K562 (cell line): ENCODE results near the gene DEDD2. TPM values are rescaled to one million over a fixed set of nuclear protein-coding genes. Genes with fewer than 3 reads are reported as not detected.

Experiments
- CEBPB ChIP-seq: fragments of 450-650 bp; IDR thresholded peaks from 2 replicates; pipeline ENCODE4 v1.6.1; 2016; ENCODE audit warnings: missing genetic modification characterization, missing compliant biosample characterization
- CTBP1 ChIP-seq: fragments of 450-650 bp; IDR thresholded peaks from 2 replicates; pipeline ENCODE4 v1.6.1; 2016; ENCODE audit warnings: borderline replicate concordance
- CTCFL ChIP-seq: IDR thresholded peaks from 2 replicates; pipeline ENCODE4 v1.6.1; 2011; ENCODE audit warnings: borderline replicate concordance, low read depth, mild to moderate bottlenecking, moderate library complexity, low read length; ENCODE audit not compliant: insufficient read depth, poor library complexity, severe bottlenecking
- ETS1 ChIP-seq: conservative IDR thresholded peaks from 2 replicates; pipeline ENCODE4 v1.6.1; 2011; ENCODE audit warnings: low read depth, mild to moderate bottlenecking, low read length; ENCODE audit not compliant: control insufficient read depth
- FOXO4 ChIP-seq: fragments of 450-650 bp; formaldehyde crosslinking; IDR thresholded peaks from 2 replicates; pipeline ENCODE4 v1.4.0; 2020; ENCODE audit warnings: mild to moderate bottlenecking, moderate library complexity
- FUS ChIP-seq: fragments of 200-400 bp; formaldehyde crosslinking; optimal IDR thresholded peaks from 2 replicates; pipeline ENCODE3; 2017; ENCODE audit warnings: low read depth, low read length
- IRF2 ChIP-seq: sonication (generic); formaldehyde crosslinking; IDR thresholded peaks from 2 replicates; pipeline ENCODE4 v1.8.1; 2022; ENCODE audit warnings: mild to moderate bottlenecking, missing genetic modification reagents
- POLR2G ChIP-seq: fragments of 200-400 bp; formaldehyde crosslinking; IDR thresholded peaks from 2 replicates; pipeline ENCODE4 v1.6.1; 2017; ENCODE audit warnings: low read depth, mild to moderate bottlenecking, antibody characterized with exemption, low read length, moderate library complexity
- RREB1 ChIP-seq: fragments of 250-450 bp; sonication (Bioruptor Pico); IDR thresholded peaks from 2 replicates; pipeline ENCODE4 v1.4.0; 2020
- SAFB2 ChIP-seq: fragments of 200-400 bp; formaldehyde crosslinking; IDR thresholded peaks from 2 replicates; pipeline ENCODE4 v1.6.1; 2018; ENCODE audit warnings: borderline replicate concordance, low read length, low read depth, moderate library complexity; ENCODE audit not compliant: severe bottlenecking
- TAF1 ChIP-seq: IDR thresholded peaks from 2 replicates; pipeline ENCODE4 v1.6.1; 2011; ENCODE audit warnings: mild to moderate bottlenecking, low read length, moderate library complexity; ENCODE audit not compliant: insufficient read depth, control insufficient read depth, severe bottlenecking; ENCODE audit errors: extremely low read depth
- TBL1XR1 ChIP-seq, 2 experiments: IDR thresholded peaks; 2 replicates each; pipeline ENCODE4 v1.6.1; 2012; ENCODE audit warnings: improper control_type of control experiment in 2 of 2, low read length in 2 of 2, mild to moderate bottlenecking in 1 of 2
- THRA ChIP-seq: fragments of 450-650 bp; IDR thresholded peaks from 2 replicates; pipeline ENCODE4 v1.6.1; 2017; ENCODE audit warnings: mild to moderate bottlenecking, moderate library complexity
- polyA plus RNA-seq, 8 experiments: library from polyadenylated mRNA; depleted of rRNA in 4 of 8; stranded (reverse) in 5 of 8; unstranded in 3 of 8; fragments of >200 nt; fragmentation: Nextera tagmentation in 2 of 8; fragmentation: Illumina TruSeq in 1 of 8; extraction: Ambion mirVana in 2 of 8; extraction: Trizol in 1 of 8; gene quantifications; 2 replicates each; pipeline versions ENCODE4 v1.2.1 to v1.2.3, GENCODE V29; 2011 to 2014; ENCODE audit warnings: inconsistent platforms in 1 of 8, missing spikeins in 1 of 8
- total RNA-seq, 7 experiments: library from RNA; depleted of rRNA in 6 of 7; stranded (reverse); fragments of >200 nt in 6 of 7; fragmentation: Illumina TruSeq in 2 of 7; extraction: Trizol in 2 of 7; gene quantifications; 2 replicates each; pipeline versions ENCODE4 v1.2.1 to v1.2.3, GENCODE V29; 2011 to 2021; ENCODE audit warnings: low replicate concordance in 1 of 7

Gene DEDD2
- total and polyA plus RNA-seq, 9 of the 15 experiments (the other 6 are each of a cell fraction or from before 2014, with no cell fraction given) = 4.3 to 43.0 (median 29.2) TPM

- TF ChIP-seq RREB1 = no peak
- TF ChIP-seq ETS1 = peak; percentile 63; the same call in 1 of the 2 replicates
- no peak for TF ChIP-seq THRA
- TF ChIP-seq TAF1 = peak; percentile 89
- TF ChIP-seq CTBP1 = peak; percentile 58; the same call in 1 of the 2 replicates
- TF ChIP-seq IRF2 = no peak
- TF ChIP-seq FOXO4 (CRISPR knock-in tag) = no peak
- TF ChIP-seq POLR2G = peak; percentile 94
- no peak for TF ChIP-seq CEBPB
- TF ChIP-seq FUS = no peak
- no peak for TF ChIP-seq SAFB2
- TF ChIP-seq CTCFL = no peak
- peak in 1 of 2 experiments; percentile 10; a peak in 1 of 4 replicates for TF ChIP-seq TBL1XR1 (IDR thresholded peaks at IDR 0.05; ENCODE audit: low read length in 2 of 2)
Observed at GRCh38 chr19:42254850-42255765, 37.6 kb upstream of the DEDD2 start, which contains the start of gene ERF (continued).
